AG10803 (cell line): Measurements from ENCODE around the gene NKD1.
A peak's percentile ranks its signal among the peaks of the same experiment; 100 is the strongest.

Source experiments
- DNase-seq: peaks from one replicate; pipeline ENCODE4 v3.0.0; 2010; ENCODE audit warnings: low read depth
- H3K4me3 ChIP-seq: 2 replicates; pipeline ENCODE4 v1.5.1; 2011; ENCODE audit warnings: mild to moderate bottlenecking, low read length, control low read depth
- TF ChIP-seq, protein P1 (sequence below): conservative IDR thresholded peaks from 2 replicates; pipeline ENCODE4 v1.5.1; 2011; ENCODE audit warnings: mild to moderate bottlenecking, low read length, control low read depth, inconsistent platforms

NKD1 gene

DNA sequence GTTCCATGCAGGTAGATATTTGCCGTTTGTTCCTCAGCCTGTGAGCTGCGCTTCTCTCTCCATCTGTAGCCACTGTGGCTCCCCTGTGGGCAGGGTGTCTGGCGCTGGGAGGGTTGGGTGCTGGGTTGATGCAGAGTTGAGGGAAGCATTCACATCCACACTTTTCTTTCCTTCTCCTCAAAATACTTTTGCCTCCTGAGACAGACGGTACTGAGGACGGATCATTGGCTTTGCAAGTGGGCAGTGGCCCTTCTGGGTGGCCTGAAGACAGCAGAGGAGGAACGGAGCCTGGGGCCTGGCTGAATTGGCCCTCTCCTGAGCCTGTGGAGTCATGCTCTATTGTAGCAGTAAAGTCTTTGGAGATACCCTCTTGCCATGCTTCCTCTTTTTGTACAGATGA lies 43.0 kb downstream of the NKD1 start:
- no peak for DNase-seq
- H3K4me3 ChIP-seq = no peak overlapping the region
- TF ChIP-seq, protein P1, sequence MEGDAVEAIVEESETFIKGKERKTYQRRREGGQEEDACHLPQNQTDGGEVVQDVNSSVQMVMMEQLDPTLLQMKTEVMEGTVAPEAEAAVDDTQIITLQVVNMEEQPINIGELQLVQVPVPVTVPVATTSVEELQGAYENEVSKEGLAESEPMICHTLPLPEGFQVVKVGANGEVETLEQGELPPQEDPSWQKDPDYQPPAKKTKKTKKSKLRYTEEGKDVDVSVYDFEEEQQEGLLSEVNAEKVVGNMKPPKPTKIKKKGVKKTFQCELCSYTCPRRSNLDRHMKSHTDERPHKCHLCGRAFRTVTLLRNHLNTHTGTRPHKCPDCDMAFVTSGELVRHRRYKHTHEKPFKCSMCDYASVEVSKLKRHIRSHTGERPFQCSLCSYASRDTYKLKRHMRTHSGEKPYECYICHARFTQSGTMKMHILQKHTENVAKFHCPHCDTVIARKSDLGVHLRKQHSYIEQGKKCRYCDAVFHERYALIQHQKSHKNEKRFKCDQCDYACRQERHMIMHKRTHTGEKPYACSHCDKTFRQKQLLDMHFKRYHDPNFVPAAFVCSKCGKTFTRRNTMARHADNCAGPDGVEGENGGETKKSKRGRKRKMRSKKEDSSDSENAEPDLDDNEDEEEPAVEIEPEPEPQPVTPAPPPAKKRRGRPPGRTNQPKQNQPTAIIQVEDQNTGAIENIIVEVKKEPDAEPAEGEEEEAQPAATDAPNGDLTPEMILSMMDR = no peak

DNA sequence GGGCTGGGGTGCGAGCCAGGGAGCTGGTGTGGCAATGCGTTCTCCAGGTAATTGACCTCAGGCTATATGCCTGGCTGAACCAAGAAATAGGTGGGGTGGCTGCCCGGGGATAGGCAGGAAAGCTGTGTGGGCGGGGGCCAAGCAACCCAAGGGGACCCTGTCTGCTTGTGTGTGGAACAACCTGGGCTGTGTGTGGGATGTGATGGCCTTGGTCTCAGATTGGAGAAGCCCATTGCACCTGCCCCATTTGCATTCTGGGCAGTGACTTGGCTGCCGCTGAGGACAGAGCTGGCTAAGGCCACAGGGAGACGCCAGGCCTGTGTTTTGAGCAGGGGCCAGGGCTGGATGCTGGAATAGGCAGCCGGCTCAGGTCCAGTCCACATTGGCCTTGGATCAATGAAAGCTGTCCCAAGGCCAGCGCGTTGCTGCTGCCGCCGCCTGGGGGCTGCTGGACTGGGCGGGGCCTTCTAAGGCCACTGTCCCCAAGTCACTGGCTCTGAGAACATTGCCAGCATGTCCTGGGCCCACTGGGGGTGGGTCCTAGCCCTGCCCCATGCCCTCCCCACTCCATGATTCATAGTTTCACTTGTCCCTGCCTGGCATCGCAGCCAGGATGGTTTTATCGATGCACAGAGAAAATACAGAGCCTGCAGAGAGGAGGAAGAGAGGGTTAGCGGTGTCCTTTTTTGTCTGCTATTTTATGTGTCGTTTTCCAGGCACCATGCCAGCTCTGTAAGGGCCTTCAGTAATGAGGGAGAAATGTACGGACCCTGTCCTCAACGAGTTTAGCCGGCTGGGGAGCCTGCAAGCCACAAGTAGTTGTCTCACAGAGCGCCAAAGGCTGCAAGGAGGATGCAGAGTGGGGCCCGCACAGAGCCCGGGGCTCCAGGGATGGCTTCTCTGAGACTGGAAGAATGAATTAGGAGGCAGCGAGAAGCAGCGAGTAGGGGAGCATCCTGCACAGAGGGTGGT lies 43.9 kb downstream of the NKD1 start:
- H3K4me3 ChIP-seq = no peak overlapping the region
- no peak for DNase-seq
- TF ChIP-seq, protein P1 = no peak

DNA sequence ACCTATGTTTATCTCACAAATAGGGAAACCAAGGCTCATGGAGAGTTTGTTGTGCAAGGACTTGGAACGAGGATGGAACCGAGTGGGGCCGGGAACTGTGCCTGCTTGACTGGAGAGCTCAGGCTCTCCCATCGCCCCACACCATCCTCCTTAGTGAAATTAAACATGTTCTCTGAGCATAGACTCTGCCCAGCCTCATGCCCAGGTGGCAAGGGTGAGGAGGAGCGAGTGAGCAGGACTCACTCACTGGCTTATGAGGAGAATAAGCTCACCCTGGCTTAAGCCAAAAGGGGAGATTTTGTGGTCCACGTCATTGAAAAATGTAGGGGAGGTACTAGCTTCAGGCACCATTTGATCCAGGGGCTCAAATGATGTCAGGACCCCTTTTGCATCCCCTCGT lies 44.8 kb downstream of the NKD1 start:
- DNase-seq = no peak
- H3K4me3 ChIP-seq = no peak overlapping the region
- TF ChIP-seq, protein P1 = no peak

DNA sequence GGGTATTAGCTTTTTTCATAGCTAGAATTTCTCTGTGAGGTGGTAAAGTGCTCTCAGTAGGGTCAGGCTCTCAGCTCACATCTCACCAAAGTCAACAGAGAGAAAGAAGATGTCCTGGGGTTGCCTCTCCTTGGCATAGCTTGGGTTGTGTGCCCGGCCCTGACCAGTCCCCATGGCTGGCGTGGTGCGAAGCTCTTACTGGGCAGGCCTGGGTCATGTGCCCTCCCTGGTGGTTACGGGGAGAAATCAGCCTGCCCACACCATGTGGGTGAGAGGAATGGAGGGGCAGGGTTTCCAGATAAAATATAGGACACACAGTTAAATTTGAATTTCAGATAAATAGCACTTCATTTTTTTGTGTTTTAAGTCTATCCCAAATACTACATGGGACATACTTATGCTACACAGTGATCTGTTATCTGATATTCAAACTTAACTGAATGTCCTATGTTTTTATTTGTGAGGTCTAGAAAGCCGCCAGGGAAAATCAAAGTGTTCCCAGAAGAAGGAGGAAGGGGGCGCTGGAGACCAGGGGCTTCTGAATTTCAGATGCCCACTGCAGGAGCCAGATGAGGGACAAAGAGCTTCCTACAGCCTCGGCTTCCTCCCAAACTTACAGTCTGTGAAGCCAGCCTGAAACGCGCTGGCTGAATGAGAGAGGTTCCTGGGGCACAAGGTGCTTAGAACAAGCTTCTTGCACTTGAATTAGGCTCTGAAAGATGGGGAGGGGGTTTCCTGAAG lies 45.4 kb downstream of the NKD1 start:
- no peak for DNase-seq
- TF ChIP-seq, protein P1 = peak; percentile 55
- no peak overlapping the region for H3K4me3 ChIP-seq

DNA sequence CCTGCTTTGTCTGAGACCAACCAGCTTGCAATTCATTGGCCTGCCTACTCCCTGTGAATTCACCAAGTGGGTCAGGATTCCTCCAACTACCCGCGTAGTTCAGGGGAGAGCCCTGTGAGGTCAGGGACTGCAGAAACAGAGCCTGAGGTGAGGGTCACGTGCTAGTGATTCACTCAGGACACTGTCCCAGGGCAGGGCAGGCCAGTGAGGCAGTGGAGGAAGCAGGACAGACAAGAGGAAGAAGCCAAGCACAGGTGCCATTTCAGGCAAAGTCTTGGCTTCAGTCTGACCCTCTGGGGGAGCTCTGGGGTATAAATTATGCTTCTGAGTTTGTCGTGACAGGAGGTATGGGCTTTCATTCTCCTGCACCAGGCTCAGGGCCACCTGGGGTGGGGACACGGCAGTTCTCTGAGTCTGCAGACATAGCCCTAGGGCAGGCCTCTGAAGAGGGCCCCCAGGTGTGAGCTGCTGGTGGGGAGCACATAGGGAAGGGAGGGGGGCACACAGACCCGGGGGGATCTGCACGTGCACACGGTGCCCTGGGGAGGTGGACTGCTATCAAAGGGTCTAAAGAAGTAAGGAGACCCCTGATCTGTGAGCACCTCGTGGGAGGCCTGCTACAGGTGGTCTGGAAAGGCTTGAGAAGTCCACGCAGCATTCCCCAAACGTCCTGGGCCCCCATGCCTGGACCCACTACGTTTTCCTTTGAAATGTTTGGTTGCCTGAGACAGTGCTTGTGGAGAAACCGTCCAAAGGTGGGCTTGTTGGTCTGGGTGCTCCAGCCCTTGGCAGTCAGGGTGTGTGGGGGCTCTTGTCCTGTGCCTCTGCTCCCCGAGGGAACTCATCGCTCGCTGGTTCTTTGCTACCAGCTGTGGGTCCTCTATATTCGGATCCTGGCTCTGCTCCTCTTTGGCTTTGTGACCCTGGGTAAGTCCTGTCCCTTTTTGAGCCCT lies 46.4 kb downstream of the NKD1 start:
- TF ChIP-seq, protein P1 = no peak
- no peak for DNase-seq

DNA sequence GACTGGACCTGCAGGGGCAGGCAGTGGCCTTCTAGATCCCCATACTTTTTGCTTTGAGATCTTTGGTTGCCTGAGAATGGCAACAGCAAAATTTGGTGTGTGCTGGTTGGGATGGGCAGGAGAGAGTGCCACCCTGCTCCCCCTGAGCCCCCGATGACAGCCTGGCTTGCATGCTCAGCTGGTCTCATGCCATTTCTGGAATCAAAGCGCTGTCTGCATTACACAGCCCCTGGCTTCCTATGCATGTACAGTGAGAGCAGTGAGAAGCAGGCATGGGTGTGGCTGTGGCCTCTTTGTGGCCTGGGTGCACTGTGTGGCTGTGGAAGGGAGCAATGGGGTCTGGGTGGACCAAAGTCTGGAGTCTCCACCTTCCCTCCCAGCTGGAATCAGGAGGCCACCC lies 47.7 kb downstream of the NKD1 start:
- TF ChIP-seq, protein P1 = no peak
- DNase-seq = no peak
- H3K4me3 ChIP-seq = no peak overlapping the region

More for the DNA sequence above, 46.4 kb downstream of the NKD1 start:
- H3K4me3 ChIP-seq = no peak overlapping the region
